ENCODE data around the gene DBX1.

DNA sequence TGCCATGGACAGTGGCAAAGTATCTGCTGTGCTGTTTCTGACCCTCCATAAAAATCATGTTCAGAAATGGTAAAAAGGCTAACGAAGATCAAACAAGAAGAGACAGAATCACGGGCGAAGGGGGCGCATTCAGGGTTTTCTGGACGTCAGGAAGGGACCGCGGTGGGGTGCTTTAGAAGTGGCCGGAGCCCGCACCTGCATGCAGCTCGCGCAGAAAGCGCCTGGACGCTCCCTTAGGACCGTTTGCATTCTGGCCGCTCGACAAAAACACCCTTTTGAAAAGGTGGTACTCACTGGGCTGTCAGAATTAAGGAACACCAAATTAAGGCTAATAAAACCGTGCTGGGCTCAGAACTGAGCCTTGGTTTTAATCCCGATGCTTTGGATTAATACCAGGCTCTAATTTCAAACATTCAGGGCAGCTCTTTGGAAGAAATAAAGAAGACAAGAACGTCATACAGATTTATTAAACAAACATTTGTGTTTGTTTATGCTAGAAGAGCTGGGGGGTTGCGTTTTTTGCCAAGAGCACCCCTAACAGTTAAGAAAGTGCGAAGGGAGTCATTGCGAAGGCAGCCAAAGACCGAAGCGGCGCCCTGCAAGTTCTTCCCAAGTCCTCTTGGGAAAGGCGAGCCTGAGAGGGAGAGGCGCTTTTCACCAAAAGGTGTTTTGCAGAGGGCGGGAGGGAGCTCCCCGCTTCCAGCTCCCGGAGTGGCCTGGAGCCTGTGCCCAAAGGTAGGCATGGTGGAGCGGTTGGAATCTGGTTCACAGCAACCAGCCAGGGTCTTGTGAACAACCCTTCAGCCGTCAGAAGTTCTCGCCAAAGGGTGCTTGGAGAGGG is 47.7 kb upstream of the DBX1 start:
- TF ChIP-seq POLR2AphosphoS5 (IDR thresholded peaks at IDR 0.05) (no peak), POLR2A (IDR thresholded peaks at IDR 0.05; ENCODE audit: low read depth) (no peak)
- TF ChIP-seq, protein P1, sequence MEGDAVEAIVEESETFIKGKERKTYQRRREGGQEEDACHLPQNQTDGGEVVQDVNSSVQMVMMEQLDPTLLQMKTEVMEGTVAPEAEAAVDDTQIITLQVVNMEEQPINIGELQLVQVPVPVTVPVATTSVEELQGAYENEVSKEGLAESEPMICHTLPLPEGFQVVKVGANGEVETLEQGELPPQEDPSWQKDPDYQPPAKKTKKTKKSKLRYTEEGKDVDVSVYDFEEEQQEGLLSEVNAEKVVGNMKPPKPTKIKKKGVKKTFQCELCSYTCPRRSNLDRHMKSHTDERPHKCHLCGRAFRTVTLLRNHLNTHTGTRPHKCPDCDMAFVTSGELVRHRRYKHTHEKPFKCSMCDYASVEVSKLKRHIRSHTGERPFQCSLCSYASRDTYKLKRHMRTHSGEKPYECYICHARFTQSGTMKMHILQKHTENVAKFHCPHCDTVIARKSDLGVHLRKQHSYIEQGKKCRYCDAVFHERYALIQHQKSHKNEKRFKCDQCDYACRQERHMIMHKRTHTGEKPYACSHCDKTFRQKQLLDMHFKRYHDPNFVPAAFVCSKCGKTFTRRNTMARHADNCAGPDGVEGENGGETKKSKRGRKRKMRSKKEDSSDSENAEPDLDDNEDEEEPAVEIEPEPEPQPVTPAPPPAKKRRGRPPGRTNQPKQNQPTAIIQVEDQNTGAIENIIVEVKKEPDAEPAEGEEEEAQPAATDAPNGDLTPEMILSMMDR (IDR thresholded peaks at IDR 0.05) = no peak

Measured in esophagus muscularis mucosa (tissue), 3 donors.